ENCODE measurements around the gene DAGLB.

The DAGLB gene

DNA sequence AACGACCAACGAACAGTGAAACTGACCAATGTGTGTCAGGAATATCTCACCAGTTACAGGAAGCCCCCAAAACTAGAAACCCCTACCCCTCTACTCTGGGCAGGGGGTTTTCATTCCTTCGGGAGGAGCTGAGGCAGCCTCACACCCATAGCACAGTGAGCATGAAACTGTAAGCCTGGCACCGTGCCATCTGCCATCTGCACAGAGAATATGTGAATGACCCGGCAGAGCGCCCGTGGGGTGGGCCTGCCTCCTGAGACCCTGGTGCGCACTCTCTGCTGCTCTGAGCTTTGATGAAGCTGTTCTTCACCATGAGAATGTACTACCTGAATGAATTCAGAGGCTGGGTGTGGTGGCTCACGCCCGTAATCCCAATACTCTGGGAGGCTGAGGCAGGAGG lies 27.1 kb downstream of the DAGLB start:
- no peak for DNase-seq (ENCODE audit: low read depth)
- no peak overlapping the region for H3K4me3 ChIP-seq (ENCODE audit: control insufficient read depth, low read depth, low read length)
- TF ChIP-seq, protein P1, sequence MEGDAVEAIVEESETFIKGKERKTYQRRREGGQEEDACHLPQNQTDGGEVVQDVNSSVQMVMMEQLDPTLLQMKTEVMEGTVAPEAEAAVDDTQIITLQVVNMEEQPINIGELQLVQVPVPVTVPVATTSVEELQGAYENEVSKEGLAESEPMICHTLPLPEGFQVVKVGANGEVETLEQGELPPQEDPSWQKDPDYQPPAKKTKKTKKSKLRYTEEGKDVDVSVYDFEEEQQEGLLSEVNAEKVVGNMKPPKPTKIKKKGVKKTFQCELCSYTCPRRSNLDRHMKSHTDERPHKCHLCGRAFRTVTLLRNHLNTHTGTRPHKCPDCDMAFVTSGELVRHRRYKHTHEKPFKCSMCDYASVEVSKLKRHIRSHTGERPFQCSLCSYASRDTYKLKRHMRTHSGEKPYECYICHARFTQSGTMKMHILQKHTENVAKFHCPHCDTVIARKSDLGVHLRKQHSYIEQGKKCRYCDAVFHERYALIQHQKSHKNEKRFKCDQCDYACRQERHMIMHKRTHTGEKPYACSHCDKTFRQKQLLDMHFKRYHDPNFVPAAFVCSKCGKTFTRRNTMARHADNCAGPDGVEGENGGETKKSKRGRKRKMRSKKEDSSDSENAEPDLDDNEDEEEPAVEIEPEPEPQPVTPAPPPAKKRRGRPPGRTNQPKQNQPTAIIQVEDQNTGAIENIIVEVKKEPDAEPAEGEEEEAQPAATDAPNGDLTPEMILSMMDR (IDR thresholded peaks at IDR 0.05; ENCODE audit: control insufficient read depth, insufficient read depth, low read depth, low read length, missing control alignments): no peak

DNA sequence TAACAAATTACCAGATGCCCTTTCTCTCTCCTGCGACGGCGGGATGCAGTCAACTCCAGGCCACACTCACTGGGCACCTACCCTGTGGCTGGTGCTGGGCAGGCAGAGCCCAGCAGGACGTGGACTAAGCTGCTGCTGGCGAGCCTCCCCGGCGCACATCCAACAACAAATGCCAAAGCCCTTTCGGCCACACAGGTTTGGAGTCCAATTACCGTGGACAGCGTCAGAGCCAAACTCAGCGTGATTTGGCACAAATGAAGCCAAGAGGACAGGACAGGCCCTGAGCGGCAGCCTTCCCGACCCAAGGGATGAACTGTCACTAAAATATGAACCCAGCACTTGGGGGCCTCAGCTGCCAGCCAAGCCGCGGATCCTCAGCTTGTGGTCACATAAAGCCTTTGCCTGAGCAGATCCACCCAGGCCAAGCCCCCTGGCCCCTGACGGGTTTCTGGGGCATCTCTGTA lies 28.4 kb downstream of the DAGLB start:
- no peak overlapping the region for H3K4me3 ChIP-seq (ENCODE audit: control insufficient read depth, low read depth, low read length)
- TF ChIP-seq, protein P1 (IDR thresholded peaks at IDR 0.05; ENCODE audit: control insufficient read depth, insufficient read depth, low read depth, low read length, missing control alignments): no peak
- DNase-seq (ENCODE audit: low read depth): no peak

DNA sequence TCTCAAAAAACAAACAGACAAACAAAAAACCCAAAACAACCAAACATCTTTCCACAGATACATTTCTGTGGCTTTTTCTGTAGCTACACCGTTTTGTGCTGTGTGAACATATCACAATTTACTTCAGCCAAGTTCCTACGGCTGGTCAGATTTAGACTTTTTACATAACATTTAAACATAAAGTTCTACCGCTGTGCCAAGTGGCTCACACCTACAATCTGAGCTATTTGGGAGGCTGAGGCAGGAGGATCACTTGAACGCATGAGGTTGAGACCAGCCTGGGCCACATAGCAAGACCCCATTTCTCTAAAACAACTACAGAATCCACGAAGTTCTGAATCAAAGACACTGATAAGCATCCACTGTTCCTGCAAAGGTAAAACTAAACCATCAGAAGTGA lies 30.3 kb downstream of the DAGLB start:
- TF ChIP-seq, protein P1 (IDR thresholded peaks at IDR 0.05; ENCODE audit: control insufficient read depth, insufficient read depth, low read depth, low read length, missing control alignments): no peak
- no peak overlapping the region for H3K4me3 ChIP-seq (ENCODE audit: control insufficient read depth, low read depth, low read length)
- no peak for DNase-seq (ENCODE audit: low read depth)

DNA sequence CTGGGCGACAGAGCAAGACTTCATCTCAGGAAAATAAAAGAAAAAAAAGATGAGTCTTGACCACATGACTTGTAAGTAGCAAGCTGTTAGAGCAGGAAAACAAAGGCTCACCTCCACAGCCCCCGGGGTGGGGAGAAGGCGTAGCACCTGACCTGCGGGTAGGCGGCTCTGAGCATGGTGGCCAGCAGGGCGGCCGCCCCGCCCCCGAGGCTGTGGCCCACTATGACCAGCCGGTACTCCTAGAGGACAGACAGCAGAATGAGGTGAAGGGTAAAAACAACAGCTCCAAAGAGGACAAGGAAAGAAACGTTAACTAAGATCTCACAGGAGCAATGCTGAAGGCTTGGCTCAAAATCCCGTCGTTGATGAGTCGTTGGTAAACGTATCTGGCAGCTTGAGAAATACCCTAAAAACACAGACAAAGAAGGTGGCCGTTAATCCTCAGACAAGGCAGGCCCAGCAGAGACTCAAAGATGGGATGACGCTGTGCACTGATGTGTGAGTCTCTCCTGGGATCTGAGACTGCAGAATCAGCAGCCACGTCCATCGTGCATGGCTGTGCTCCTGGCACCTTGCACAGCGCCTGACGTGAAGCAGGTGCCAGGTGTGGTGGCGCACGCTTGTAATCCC lies 31.1 kb downstream of the DAGLB start:
- no peak for DNase-seq (ENCODE audit: low read depth)
- TF ChIP-seq, protein P1 (IDR thresholded peaks at IDR 0.05; ENCODE audit: control insufficient read depth, insufficient read depth, low read depth, low read length, missing control alignments): no peak
- no peak overlapping the region for H3K4me3 ChIP-seq (ENCODE audit: control insufficient read depth, low read depth, low read length)

DNA sequence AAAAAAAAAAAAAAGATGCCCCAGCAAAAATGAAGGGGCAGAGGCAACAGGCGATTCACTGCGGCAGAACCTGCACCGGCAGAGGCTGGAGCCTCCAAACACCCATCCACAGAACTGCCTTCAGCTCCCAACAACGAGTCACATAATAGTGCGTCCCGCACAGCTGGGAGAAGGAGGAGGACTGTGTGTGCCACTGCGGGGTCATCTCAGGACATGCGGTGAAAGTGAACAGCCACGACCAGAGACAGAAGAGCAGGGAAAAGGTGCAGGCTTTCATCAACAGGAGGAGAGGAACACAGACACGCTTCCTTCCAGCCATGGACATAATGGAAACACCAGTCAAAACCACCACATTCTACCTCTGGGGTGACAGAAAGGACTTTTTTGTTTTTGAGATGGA lies 34.1 kb downstream of the DAGLB start:
- no peak for DNase-seq (ENCODE audit: low read depth)
- TF ChIP-seq, protein P1 (IDR thresholded peaks at IDR 0.05; ENCODE audit: control insufficient read depth, insufficient read depth, low read depth, low read length, missing control alignments): no peak
- H3K4me3 ChIP-seq (ENCODE audit: control insufficient read depth, low read depth, low read length): no peak overlapping the region

DNA sequence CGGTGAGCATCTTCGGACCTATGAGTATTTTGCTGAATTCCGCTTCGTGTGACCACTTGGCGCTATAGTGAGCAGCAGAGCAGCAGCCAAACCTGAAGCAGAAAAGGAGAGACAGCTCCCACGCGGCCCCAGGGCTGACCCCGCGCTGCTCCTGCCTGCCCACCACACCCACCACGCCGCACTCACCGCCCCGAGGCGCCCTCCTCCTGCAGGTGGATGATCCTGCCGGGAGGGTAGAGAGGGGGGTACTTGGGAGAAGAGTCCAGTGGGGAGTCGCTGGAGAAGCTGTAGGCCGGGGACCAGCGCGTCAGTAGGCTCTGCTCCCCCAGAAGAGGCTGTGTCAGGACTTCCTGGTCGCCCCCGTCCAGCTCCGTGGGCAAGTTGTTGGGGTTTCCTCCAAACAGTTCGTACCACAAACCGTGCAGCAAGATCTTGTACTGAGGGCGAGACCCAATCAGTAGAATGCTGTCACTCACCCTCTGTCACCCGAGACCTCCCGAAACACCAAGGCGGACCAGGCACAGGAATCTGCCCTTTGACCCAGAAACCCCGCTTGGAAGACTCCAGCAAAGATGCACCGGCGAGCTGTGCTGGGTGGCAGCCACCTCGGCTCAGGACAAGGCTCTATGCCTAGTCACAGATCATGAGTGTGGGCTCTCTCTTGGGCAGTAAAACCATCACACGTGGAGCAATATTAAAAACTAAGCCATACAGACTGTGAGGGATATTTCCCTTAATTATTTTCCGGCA lies 37.6 kb downstream of the DAGLB start:
- TF ChIP-seq, protein P1 (IDR thresholded peaks at IDR 0.05; ENCODE audit: control insufficient read depth, insufficient read depth, low read depth, low read length, missing control alignments): no peak
- no peak for DNase-seq (ENCODE audit: low read depth)
- H3K4me3 ChIP-seq (ENCODE audit: control insufficient read depth, low read depth, low read length): no peak overlapping the region

Measured in AG09309 (cell line).